IMR-90 (cell line): Measurements from ENCODE around the gene CEBPE. TPM values are rescaled to one million over a fixed set of nuclear protein-coding genes. Genes with fewer than 3 reads are reported as not detected.

Source experiments
- ATAC-seq: fragments of 200-7000 bp; cut with Tn5 transposase; 2 replicates; pipeline ENCODE4 v1.9.1; 2020; ENCODE audit warnings: low read depth, mild to moderate bottlenecking, moderate library complexity
- BruUV-seq: library from RNA; stranded (reverse); fragments of 400-500 nt; replicated peaks from 2 replicates; lab custom pipeline; 2021; lab: Mats Ljungman, UMichigan
- CTCF ChIA-PET: fragments of 300-600 bp; formaldehyde crosslinking; extraction: SDS; loops from one replicate; lab custom pipeline; 2021; ENCODE audit warnings: antibody characterized with exemption; lab: Yijun Ruan, JAX
- POLR2A ChIA-PET: fragments of 300-600 bp; sonication (Branson Sonifier 250); formaldehyde crosslinking; loops from one replicate; lab custom pipeline; 2022; ENCODE audit warnings: antibody characterized with exemption; ENCODE audit not compliant: unreplicated experiment; lab: Charles Lee
- DNase-seq: peaks from one replicate; pipeline ENCODE4 v3.0.0; 2013
- H2AFZ ChIP-seq: replicated peaks from 2 replicates; pipeline ENCODE3; 2013; ENCODE audit warnings: low read length, mild to moderate bottlenecking; ENCODE audit not compliant: poor library complexity
- H2AK5ac ChIP-seq: 2 replicates; pipeline ENCODE4 v1.6.1; 2013; ENCODE audit warnings: low read depth, low read length, inconsistent platforms
- H2AK9ac ChIP-seq: replicated peaks from 2 replicates; pipeline ENCODE3; 2013; ENCODE audit warnings: mild to moderate bottlenecking, low read depth, low read length, moderate library complexity; ENCODE audit not compliant: poor library complexity
- H2BK120ac ChIP-seq: 2 replicates; pipeline ENCODE4 v1.6.1; 2013; ENCODE audit warnings: low read depth, low read length, inconsistent platforms
- H2BK15ac ChIP-seq: 3 replicates; pipeline ENCODE4 v1.6.1; 2013; ENCODE audit warnings: low read depth, low read length, inconsistent platforms
- H2BK20ac ChIP-seq: 2 replicates; pipeline ENCODE4 v1.6.1; 2013; ENCODE audit warnings: low read depth, mild to moderate bottlenecking, inconsistent platforms, low read length, moderate library complexity
- H2BK5ac ChIP-seq: 2 replicates; pipeline ENCODE4 v1.6.1; 2013; ENCODE audit warnings: mild to moderate bottlenecking, low read depth, low read length, inconsistent platforms; ENCODE audit not compliant: poor library complexity, severe bottlenecking
- H3K14ac ChIP-seq: replicated peaks from 2 replicates; pipeline ENCODE4 v1.6.1; 2013; ENCODE audit warnings: low read depth, low read length, inconsistent platforms
- H3K18ac ChIP-seq: 2 replicates; pipeline ENCODE4 v1.6.1; 2013; ENCODE audit warnings: low read depth, low read length, control low read depth
- H3K23ac ChIP-seq: 2 replicates; pipeline ENCODE4 v1.6.1; 2013; ENCODE audit warnings: low read depth, low read length, inconsistent platforms
- H3K27ac ChIP-seq: 2 replicates; pipeline ENCODE4 v1.5.1; 2013; ENCODE audit warnings: mild to moderate bottlenecking, control low read depth, low read length; ENCODE audit not compliant: insufficient read depth
- H3K27me3 ChIP-seq: 2 replicates; pipeline ENCODE4 v1.6.1; 2013; ENCODE audit warnings: low read length; ENCODE audit not compliant: control insufficient read depth, insufficient read depth
- H3K36me3 ChIP-seq: 2 replicates; pipeline ENCODE4 v1.6.1; 2013; ENCODE audit warnings: low read length, mixed read lengths; ENCODE audit not compliant: control insufficient read depth, insufficient read depth
- H3K4ac ChIP-seq: 2 replicates; pipeline ENCODE4 v1.6.1; 2013; ENCODE audit warnings: low read depth, low read length, inconsistent platforms
- H3K4me1 ChIP-seq: 2 replicates; pipeline ENCODE4 v1.6.1; 2013; ENCODE audit warnings: low read length, mixed read lengths; ENCODE audit not compliant: control insufficient read depth, insufficient read depth
- H3K4me2 ChIP-seq: 2 replicates; pipeline ENCODE4 v1.6.1; 2013; ENCODE audit warnings: low read depth, mild to moderate bottlenecking, control low read depth, low read length, moderate library complexity
- H3K4me3 ChIP-seq: 2 replicates; pipeline ENCODE4 v1.5.1; 2013; ENCODE audit warnings: low read depth, mild to moderate bottlenecking, control low read depth, low read length, moderate library complexity; ENCODE audit not compliant: insufficient read depth
- H3K56ac ChIP-seq: 2 replicates; pipeline ENCODE4 v1.6.1; 2013; ENCODE audit warnings: low read length, inconsistent platforms; ENCODE audit not compliant: insufficient read depth; ENCODE audit errors: extremely low read depth
- H3K79me1 ChIP-seq, 2 experiments: 2 replicates each; pipeline ENCODE4 v1.6.1; 2013; ENCODE audit warnings: low read length in 2 of 2, inconsistent platforms in 1 of 2, low read depth in 1 of 2
- H3K9ac ChIP-seq: 2 replicates; pipeline ENCODE4 v1.6.1; 2013; ENCODE audit warnings: low read depth, low read length, control low read depth
- H3K9me1 ChIP-seq: 2 replicates; pipeline ENCODE4 v1.6.1; 2013; ENCODE audit warnings: low read length, inconsistent platforms; ENCODE audit not compliant: insufficient read depth
- H3K9me3 ChIP-seq: 2 replicates; pipeline ENCODE4 v1.6.1; 2013; ENCODE audit warnings: low read length; ENCODE audit not compliant: control insufficient read depth, insufficient read depth
- H4K20me1 ChIP-seq: 2 replicates; pipeline ENCODE4 v1.6.1; 2013; ENCODE audit warnings: low read length, inconsistent platforms; ENCODE audit not compliant: insufficient read depth
- H4K5ac ChIP-seq: 2 replicates; pipeline ENCODE4 v1.6.1; 2013; ENCODE audit warnings: mild to moderate bottlenecking, low read depth, low read length, control low read depth
- H4K8ac ChIP-seq, 2 experiments: 2 replicates each; pipeline ENCODE4 v1.6.1; 2013; ENCODE audit warnings: low read depth in 2 of 2, low read length in 2 of 2, control low read depth in 1 of 2, inconsistent platforms in 1 of 2
- H4K91ac ChIP-seq: 2 replicates; pipeline ENCODE4 v1.6.1; 2013; ENCODE audit warnings: low read depth, low read length, inconsistent platforms; ENCODE audit not compliant: insufficient read depth
- CHD1 ChIP-seq: IDR thresholded peaks from 2 replicates; pipeline ENCODE4 v1.6.1; 2012; ENCODE audit warnings: low read depth, low read length, improper control_type of control experiment
- MAZ ChIP-seq: IDR thresholded peaks from 2 replicates; pipeline ENCODE4 v1.6.1; 2012; ENCODE audit warnings: low read depth, mild to moderate bottlenecking, low read length, improper control_type of control experiment, moderate library complexity, borderline replicate concordance
- NFE2L2 ChIP-seq: fragments of 150-350 bp; IDR thresholded peaks from 2 replicates; pipeline ENCODE4 v1.6.1; 2016; ENCODE audit warnings: low read depth, mild to moderate bottlenecking, low read length
- POLR2A ChIP-seq: IDR thresholded peaks from 2 replicates; pipeline ENCODE4 v1.6.1; 2012; ENCODE audit warnings: mild to moderate bottlenecking, low read depth, low read length
- WGBS, 2 experiments: methylation state at CpG; one replicate each; pipeline versions ENCODE4 v1.1.5 to v1.1.7; 2013; ENCODE audit warnings: missing lambda C conversion rate in 2 of 2; ENCODE audit not compliant: insufficient read length in 1 of 2; ENCODE audit errors: extremely low coverage in 2 of 2; 5-methylcytosine and 5-hydroxymethylcytosine counted together
- dilution Hi-C: fragments of 300-500 bp; cut with HindIII; formaldehyde crosslinking; loops from one replicate; pipeline ENCODE4 v1.14.3; 2018; ENCODE audit warnings: low sequenced_read_pairs; ENCODE audit not compliant: unreplicated experiment
- in situ Hi-C: fragments of 300-500 bp; cut with MboI; formaldehyde crosslinking; loops from 3 replicates; pipeline ENCODE4 v1.14.3; 2019; ENCODE audit warnings: low sequenced_read_pairs, inconsistent platforms, mixed read lengths
- intact Hi-C: fragments of 100-400 bp; cut with micrococcal nuclease; formaldehyde crosslinking; loops from 2 replicates; pipeline ENCODE4 v1.10.0; 2022
- polyA plus RNA-seq, 3 experiments: library from polyadenylated mRNA; depleted of rRNA; stranded (reverse); fragments of >200 nt; gene quantifications; 2 replicates each; pipeline ENCODE4 v1.2.3, GENCODE V29; 2012; ENCODE audit warnings: low replicate concordance in 1 of 3
- total RNA-seq: library from RNA; depleted of rRNA; stranded (reverse); fragments of >200 nt; gene quantifications from 2 replicates; pipeline ENCODE4 v1.2.3, GENCODE V29; 2012
- TF ChIP-seq, protein P1 (sequence below): fragments of 150-350 bp; IDR thresholded peaks from 2 replicates; pipeline ENCODE4 v1.6.1; 2017; ENCODE audit warnings: mild to moderate bottlenecking, antibody characterized with exemption, low read length, low read depth
- TF ChIP-seq, protein P2 (sequence below): conservative IDR thresholded peaks from 2 replicates; pipeline ENCODE4 v1.5.1; 2012; ENCODE audit warnings: mild to moderate bottlenecking, low read depth, low read length, improper control_type of control experiment

The CEBPE gene
- total and polyA plus RNA-seq, 2 of the 4 experiments (the other 2 are of a cell fraction) = 0.05 TPM; not detected in 1

DNA sequence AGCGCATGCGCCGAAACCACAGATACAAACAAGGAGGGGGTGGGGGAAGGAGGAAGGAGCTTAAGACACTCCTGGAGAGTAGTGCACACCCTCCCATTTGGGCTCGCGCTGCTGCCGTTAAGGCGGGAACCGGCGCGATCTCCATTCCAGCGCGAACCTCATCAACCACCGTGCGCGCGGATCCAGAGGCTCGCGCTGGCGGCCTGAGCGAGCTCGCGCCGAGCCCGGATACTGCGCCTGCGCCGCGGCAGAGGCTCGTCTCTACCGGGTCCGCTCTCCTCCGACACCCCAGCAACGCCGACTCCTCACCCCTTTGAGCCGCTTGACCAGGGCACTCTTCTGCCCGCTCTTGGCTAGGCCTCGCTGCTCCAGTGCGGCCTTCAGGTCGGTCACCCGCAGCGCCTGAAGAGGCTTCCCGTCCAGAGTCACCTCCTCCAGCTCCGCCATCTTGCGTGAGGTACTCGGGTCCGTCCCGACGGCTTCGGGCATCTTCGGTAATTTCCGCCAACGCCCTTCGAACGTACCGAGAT, 24.3 kb downstream of the CEBPE start, which contains the start of gene ACIN1:
ACIN1 (minus strand) TSS at position 471 of the 530 bp plus-strand sequence; CDS start at position 447, 24 bp downstream.
- Histone ChIP-seq H4K91ac (peak within 1 kb of the TSS; percentile 96), H3K9me3 (no peaks in the 10 kb centered on the region), H3K4me3 (peak within 1 kb of the TSS; percentile 67), H3K79me1 (peaks cover 22 to 62% of the 10 kb centered on the region in 2 experiments), H3K27ac (peak within 1 kb of the TSS; percentile 97), H2AK9ac (peak within 1 kb of the TSS; percentile 92), H2BK15ac (peak within 1 kb of the TSS; percentile 71; the same call in 1 of the 3 replicates), H3K4me2 (peak within 1 kb of the TSS; percentile 99), H4K5ac (peak within 1 kb of the TSS; percentile 83), H3K9me1 (peaks cover 9% of the 10 kb centered on the region), H3K9ac (peak within 1 kb of the TSS; percentile 97), H4K20me1 (peaks cover 44% of the 10 kb centered on the region; the same call in 1 of the 2 replicates), H3K4ac (peak within 1 kb of the TSS; percentile 98), H3K18ac (peak within 1 kb of the TSS; percentile 82), H3K56ac (peak within 1 kb of the TSS; percentile 94), H2AK5ac (peak within 1 kb of the TSS; percentile 94), H3K23ac (peak within 1 kb of the TSS; percentile 95), H2BK5ac (peak within 1 kb of the TSS; percentile 95), H3K14ac (peak within 1 kb of the TSS; percentile 98), H4K8ac (peak within 1 kb of the TSS; percentile 88 to 98), H2BK120ac (peak within 1 kb of the TSS; percentile 79), H3K36me3 (peaks cover 20% of the 10 kb centered on the region), H2BK20ac (peak within 1 kb of the TSS; percentile 49; the same call in 1 of the 2 replicates), H2AFZ (peak within 1 kb of the TSS; percentile 94), H3K27me3 (no peaks in the 10 kb centered on the region), H3K4me1 (peaks cover 3% of the 10 kb centered on the region; the same call in 1 of the 2 replicates)
- dilution Hi-C loops (no loop called here), in situ Hi-C loops (loop anchor here (25.0 kb wide), 1 partner anchor 1043 kb away; the partner anchor contains the start of genes EMC9, FITM1, PSME1 and PSME2), intact Hi-C loops (loop anchor here (2.0 kb wide), 1 partner anchor 16 kb away; no protein-coding TSS in a partner anchor)
- WGBS, 2 experiments = 0% methylated on average over 44 of the region's 55 CpGs; no CpG with 5 or more reads in 1 of the 2 experiments
- DNase-seq (peak; percentile 86), ATAC-seq (peak; percentile 63)
- BruUV-seq = no TSS peak
- TF ChIP-seq MAZ (peak; percentile 66; the same call in 1 of the 2 replicates), NFE2L2 (no peak), CHD1 (0 out of 2 replicates have a peak, but pooled peaks have one; percentile 72), POLR2A (peak; percentile 80)
- TF ChIP-seq, protein P1, sequence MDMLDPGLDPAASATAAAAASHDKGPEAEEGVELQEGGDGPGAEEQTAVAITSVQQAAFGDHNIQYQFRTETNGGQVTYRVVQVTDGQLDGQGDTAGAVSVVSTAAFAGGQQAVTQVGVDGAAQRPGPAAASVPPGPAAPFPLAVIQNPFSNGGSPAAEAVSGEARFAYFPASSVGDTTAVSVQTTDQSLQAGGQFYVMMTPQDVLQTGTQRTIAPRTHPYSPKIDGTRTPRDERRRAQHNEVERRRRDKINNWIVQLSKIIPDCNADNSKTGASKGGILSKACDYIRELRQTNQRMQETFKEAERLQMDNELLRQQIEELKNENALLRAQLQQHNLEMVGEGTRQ = no peak
- TF ChIP-seq, protein P2, sequence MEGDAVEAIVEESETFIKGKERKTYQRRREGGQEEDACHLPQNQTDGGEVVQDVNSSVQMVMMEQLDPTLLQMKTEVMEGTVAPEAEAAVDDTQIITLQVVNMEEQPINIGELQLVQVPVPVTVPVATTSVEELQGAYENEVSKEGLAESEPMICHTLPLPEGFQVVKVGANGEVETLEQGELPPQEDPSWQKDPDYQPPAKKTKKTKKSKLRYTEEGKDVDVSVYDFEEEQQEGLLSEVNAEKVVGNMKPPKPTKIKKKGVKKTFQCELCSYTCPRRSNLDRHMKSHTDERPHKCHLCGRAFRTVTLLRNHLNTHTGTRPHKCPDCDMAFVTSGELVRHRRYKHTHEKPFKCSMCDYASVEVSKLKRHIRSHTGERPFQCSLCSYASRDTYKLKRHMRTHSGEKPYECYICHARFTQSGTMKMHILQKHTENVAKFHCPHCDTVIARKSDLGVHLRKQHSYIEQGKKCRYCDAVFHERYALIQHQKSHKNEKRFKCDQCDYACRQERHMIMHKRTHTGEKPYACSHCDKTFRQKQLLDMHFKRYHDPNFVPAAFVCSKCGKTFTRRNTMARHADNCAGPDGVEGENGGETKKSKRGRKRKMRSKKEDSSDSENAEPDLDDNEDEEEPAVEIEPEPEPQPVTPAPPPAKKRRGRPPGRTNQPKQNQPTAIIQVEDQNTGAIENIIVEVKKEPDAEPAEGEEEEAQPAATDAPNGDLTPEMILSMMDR = no peak
- POLR2A ChIA-PET = interaction anchor here (0.5 to 1.2 kb wide), 7 partner anchors 14 to 206 kb away, joined by 3 to 12 read pairs (median 4); no protein-coding TSS in a partner anchor
- CTCF ChIA-PET = interaction anchor here (0.6 to 3.5 kb wide), 11 partner anchors 10 to 92 kb away, joined by 3 to 19 read pairs (median 5); no protein-coding TSS in a partner anchor
